HepG2 (cell line): Measurements from ENCODE around the gene ACADSB.
A peak's percentile ranks its signal among the peaks of the same experiment; 100 is the strongest.

ENCODE experiments used
- CEBPZ ChIP-seq: IDR thresholded peaks from 2 replicates; pipeline ENCODE4 v1.6.1; 2012; ENCODE audit warnings: low read length, improper control_type of control experiment
- CTCF ChIP-seq: sonication (generic); formaldehyde crosslinking; IDR thresholded peaks from 2 replicates; pipeline ENCODE4 v1.5.0; 2020; ENCODE audit warnings: mild to moderate bottlenecking, missing genetic modification reagents, moderate library complexity
- GABPA ChIP-seq, 2 experiments: IDR thresholded peaks; 2 replicates each; pipeline ENCODE4 v1.6.1; 2011 to 2016; ENCODE audit warnings: low read depth in 2 of 2, low read length in 1 of 2, missing biosample characterization in 1 of 2, missing genetic modification characterization in 1 of 2
- SIN3B ChIP-seq: fragments of 150-350 bp; IDR thresholded peaks from 2 replicates; pipeline ENCODE4 v1.6.1; 2014; ENCODE audit warnings: low read length

GRCh38 chr10:122981066-122981464 lies 27.7 kb upstream of the ACADSB start:
- no peak for TF ChIP-seq SIN3B
- TF ChIP-seq GABPA (IDR thresholded peaks at IDR 0.05; ENCODE audit: low read depth, low read length) = no peak
- no peak for TF ChIP-seq GABPA (CRISPR knock-in tag; IDR thresholded peaks at IDR 0.05; ENCODE audit: low read depth)
- peak; percentile 47 for TF ChIP-seq CTCF
- TF ChIP-seq CEBPZ = no peak
